Measurements from ENCODE around the gene TMEM59L.
A peak's percentile ranks its signal among the peaks of the same experiment; 100 is the strongest.

TMEM59L gene

GRCh38 chr19:18605546-18606280 is 7.0 kb upstream of the TMEM59L start:
- H3K27ac ChIP-seq (ENCODE audit: insufficient read depth in 1 of 2, low read depth in 1 of 2, low read length in 2 of 2, poor library complexity in 1 of 2, severe bottlenecking in 2 of 2), result no peak overlapping the region
- H3K27me3 ChIP-seq (replicated peaks in 2 of 5; ENCODE audit: control insufficient read depth in 4 of 5, insufficient read depth in 5 of 5, low read length in 4 of 5), result peaks cover 9 to 93% (median 45%) of the 10 kb centered on the region in 5 experiments
- DNase-seq, result no peak
- H3K4me1 ChIP-seq (ENCODE audit: control extremely low read depth in 1 of 4, control insufficient read depth in 4 of 4, insufficient read depth in 4 of 4, low read length in 3 of 4), result peaks cover 0 to 24% (median 12%) of the 10 kb centered on the region in 4 experiments
- H3K9me3 ChIP-seq (ENCODE audit: control extremely low read depth in 1 of 5, control insufficient read depth in 4 of 5, insufficient read depth in 2 of 5, low read depth in 1 of 5, low read length in 4 of 5), result no peaks in the 10 kb centered on the region
- ChIA-PET POLR2A (no interaction called here), CTCF (interaction anchor here (0.6 kb wide), 1 partner anchor 79 kb away, joined by 3 read pairs; no protein-coding TSS in a partner anchor)
- WGBS (ENCODE audit: insufficient coverage), result 3% methylated on average over 56 of the region's 65 CpGs
- H3K36me3 ChIP-seq (ENCODE audit: control insufficient read depth in 4 of 4, insufficient read depth in 4 of 4, low read length in 3 of 4), result no peaks in the 10 kb centered on the region
- H3K4me3 ChIP-seq (ENCODE audit: control insufficient read depth in 1 of 7, extremely low read depth in 1 of 7, insufficient read depth in 4 of 7, low read depth in 2 of 7, low read length in 6 of 7), result no peak overlapping the region

DNA sequence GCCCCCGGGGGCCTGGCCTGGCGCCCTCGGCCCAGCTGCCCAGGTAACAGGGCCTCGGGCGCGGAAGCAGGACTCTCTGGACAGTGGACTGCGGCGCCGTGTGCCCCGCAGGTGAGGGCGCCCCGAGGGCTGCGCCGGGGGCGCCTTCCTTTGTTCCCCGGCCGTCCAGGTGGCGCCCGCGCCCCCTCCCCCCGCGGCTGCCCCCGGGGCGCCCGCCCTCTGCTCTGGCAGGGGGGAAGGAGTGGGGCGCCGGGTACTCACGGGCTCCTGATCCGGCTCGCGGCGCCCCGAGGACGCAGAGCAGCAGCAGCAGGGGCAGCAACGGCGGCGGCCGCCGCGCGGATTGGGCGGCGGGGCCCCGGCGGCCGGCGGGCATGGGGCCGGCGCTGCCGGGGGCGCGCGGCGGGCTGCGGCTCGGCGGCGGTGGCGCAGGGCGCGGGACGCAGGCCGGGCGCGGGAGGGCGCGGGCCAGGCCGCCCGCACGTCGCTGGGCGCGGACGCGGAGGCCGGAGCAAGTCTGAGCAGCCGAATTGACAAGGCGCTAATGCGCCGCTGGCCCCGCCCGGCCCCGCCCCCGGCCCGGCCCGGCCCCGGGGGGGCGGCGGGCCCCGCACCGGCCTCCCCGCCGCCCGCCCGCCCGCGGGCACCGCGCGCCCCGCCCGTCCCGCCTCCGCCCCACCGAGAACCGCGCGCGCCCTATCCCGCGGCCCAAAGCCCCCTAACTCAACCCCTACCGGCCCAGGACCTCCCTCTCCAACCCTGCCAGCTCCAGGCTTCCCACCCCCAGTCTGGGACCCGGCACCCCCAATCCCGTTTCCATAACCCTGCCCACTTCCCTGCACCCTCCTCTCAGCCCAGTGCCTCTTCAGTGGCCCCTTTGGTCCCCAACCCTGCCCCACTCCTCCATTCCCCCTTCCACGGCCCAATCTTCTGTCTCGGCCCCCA is 6.1 kb upstream of the TMEM59L start, which contains the start of gene CRLF1:
CRLF1 (minus strand) TSS at position 519 of the 945 bp plus-strand sequence; CDS start at position 376, 143 bp downstream.
- peak within 1 kb of the TSS in 1 of 7 experiments; percentile 2 for H3K4me3 ChIP-seq (ENCODE audit: control insufficient read depth in 1 of 7, extremely low read depth in 1 of 7, insufficient read depth in 4 of 7, low read depth in 2 of 7, low read length in 6 of 7)
- H3K36me3 ChIP-seq (ENCODE audit: control insufficient read depth in 4 of 4, insufficient read depth in 4 of 4, low read length in 3 of 4), result no peaks in the 10 kb centered on the region
- ChIA-PET CTCF (no interaction called here), POLR2A (no interaction called here)
- peaks cover 0 to 31% (median 17%) of the 10 kb centered on the region in 4 experiments for H3K4me1 ChIP-seq (ENCODE audit: control extremely low read depth in 1 of 4, control insufficient read depth in 4 of 4, insufficient read depth in 4 of 4, low read length in 3 of 4)
- H3K27ac ChIP-seq (ENCODE audit: insufficient read depth in 1 of 2, low read depth in 1 of 2, low read length in 2 of 2, poor library complexity in 1 of 2, severe bottlenecking in 2 of 2), result no peak within 1 kb of the TSS
- H3K9me3 ChIP-seq (ENCODE audit: control extremely low read depth in 1 of 5, control insufficient read depth in 4 of 5, insufficient read depth in 2 of 5, low read depth in 1 of 5, low read length in 4 of 5), result no peaks in the 10 kb centered on the region
- under 1% methylated on average over 68 of the region's 116 CpGs for WGBS (ENCODE audit: insufficient coverage)
- peaks cover 9 to 96% (median 50%) of the 10 kb centered on the region in 5 experiments for H3K27me3 ChIP-seq (replicated peaks in 2 of 5; ENCODE audit: control insufficient read depth in 4 of 5, insufficient read depth in 5 of 5, low read length in 4 of 5)
- DNase-seq, result no peak

GRCh38 chr19:18607226-18608101 is 5.2 kb upstream of the TMEM59L start:
- DNase-seq, result no peak
- H3K27ac ChIP-seq (ENCODE audit: insufficient read depth in 1 of 2, low read depth in 1 of 2, low read length in 2 of 2, poor library complexity in 1 of 2, severe bottlenecking in 2 of 2), result no peak overlapping the region
- peaks cover 9 to 96% (median 57%) of the 10 kb centered on the region in 5 experiments for H3K27me3 ChIP-seq (replicated peaks in 2 of 5; ENCODE audit: control insufficient read depth in 4 of 5, insufficient read depth in 5 of 5, low read length in 4 of 5)
- 2% methylated on average over 43 of the region's 68 CpGs for WGBS (ENCODE audit: insufficient coverage)
- POLR2A ChIA-PET, result no interaction called here
- H3K36me3 ChIP-seq (ENCODE audit: control insufficient read depth in 4 of 4, insufficient read depth in 4 of 4, low read length in 3 of 4), result no peaks in the 10 kb centered on the region
- CTCF ChIA-PET, result no interaction called here
- H3K9me3 ChIP-seq (ENCODE audit: control extremely low read depth in 1 of 5, control insufficient read depth in 4 of 5, insufficient read depth in 2 of 5, low read depth in 1 of 5, low read length in 4 of 5), result no peaks in the 10 kb centered on the region
- peaks cover 0 to 40% (median 25%) of the 10 kb centered on the region in 4 experiments for H3K4me1 ChIP-seq (ENCODE audit: control extremely low read depth in 1 of 4, control insufficient read depth in 4 of 4, insufficient read depth in 4 of 4, low read length in 3 of 4)
- H3K4me3 ChIP-seq (ENCODE audit: control insufficient read depth in 1 of 7, extremely low read depth in 1 of 7, insufficient read depth in 4 of 7, low read depth in 2 of 7, low read length in 6 of 7), result peak overlapping the region in 1 of 7 experiments; percentile 2

DNA sequence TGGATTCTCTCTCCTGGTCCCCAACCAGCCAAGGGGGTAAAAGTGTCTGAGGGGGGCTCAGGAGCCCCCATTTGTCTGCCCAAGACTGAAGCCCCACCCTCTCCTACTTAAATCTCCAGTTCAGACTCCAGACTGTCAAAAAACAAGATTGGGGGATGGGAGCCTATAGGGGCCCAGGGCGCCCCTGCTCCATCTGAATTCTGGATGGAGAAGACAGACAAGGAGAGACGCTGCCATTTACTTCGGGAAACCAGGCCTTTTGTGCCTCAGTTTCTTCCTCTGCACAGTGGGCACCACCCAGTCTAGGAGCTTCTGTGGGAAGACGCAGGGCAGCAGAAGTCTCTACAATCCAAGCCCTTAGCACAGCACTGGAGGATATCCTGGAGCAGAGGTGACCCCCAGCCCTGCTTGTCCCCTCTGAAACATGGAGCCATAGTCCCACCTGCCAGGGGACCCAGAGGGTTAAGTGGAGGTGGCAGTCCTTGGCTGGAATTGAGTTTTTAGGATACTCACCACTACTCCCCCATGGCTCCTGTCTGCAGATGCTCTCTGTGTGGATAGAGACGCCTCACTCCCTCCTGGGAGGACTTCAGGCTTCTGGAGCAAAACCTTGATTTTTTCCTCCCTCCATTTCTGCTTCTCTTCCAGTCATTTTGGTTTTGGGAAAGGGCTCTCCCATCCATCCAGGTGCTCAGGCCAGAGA is 4.4 kb upstream of the TMEM59L start:
- WGBS (ENCODE audit: insufficient coverage), result 14% methylated on average over 5 of the region's 5 CpGs
- DNase-seq, result no peak
- ChIA-PET POLR2A (no interaction called here), CTCF (no interaction called here)
- Histone ChIP-seq H3K9me3 (ENCODE audit: control extremely low read depth in 1 of 5, control insufficient read depth in 4 of 5, insufficient read depth in 2 of 5, low read depth in 1 of 5, low read length in 4 of 5) (no peaks in the 10 kb centered on the region), H3K27ac (ENCODE audit: insufficient read depth in 1 of 2, low read depth in 1 of 2, low read length in 2 of 2, poor library complexity in 1 of 2, severe bottlenecking in 2 of 2) (no peak overlapping the region), H3K4me3 (ENCODE audit: control insufficient read depth in 1 of 7, extremely low read depth in 1 of 7, insufficient read depth in 4 of 7, low read depth in 2 of 7, low read length in 6 of 7) (no peak overlapping the region), H3K27me3 (replicated peaks in 2 of 5; ENCODE audit: control insufficient read depth in 4 of 5, insufficient read depth in 5 of 5, low read length in 4 of 5) (peaks cover 9 to 96% (median 52%) of the 10 kb centered on the region in 5 experiments), H3K4me1 (ENCODE audit: control extremely low read depth in 1 of 4, control insufficient read depth in 4 of 4, insufficient read depth in 4 of 4, low read length in 3 of 4) (peaks cover 0 to 48% (median 32%) of the 10 kb centered on the region in 4 experiments), H3K36me3 (ENCODE audit: control insufficient read depth in 4 of 4, insufficient read depth in 4 of 4, low read length in 3 of 4) (no peaks in the 10 kb centered on the region)

DNA sequence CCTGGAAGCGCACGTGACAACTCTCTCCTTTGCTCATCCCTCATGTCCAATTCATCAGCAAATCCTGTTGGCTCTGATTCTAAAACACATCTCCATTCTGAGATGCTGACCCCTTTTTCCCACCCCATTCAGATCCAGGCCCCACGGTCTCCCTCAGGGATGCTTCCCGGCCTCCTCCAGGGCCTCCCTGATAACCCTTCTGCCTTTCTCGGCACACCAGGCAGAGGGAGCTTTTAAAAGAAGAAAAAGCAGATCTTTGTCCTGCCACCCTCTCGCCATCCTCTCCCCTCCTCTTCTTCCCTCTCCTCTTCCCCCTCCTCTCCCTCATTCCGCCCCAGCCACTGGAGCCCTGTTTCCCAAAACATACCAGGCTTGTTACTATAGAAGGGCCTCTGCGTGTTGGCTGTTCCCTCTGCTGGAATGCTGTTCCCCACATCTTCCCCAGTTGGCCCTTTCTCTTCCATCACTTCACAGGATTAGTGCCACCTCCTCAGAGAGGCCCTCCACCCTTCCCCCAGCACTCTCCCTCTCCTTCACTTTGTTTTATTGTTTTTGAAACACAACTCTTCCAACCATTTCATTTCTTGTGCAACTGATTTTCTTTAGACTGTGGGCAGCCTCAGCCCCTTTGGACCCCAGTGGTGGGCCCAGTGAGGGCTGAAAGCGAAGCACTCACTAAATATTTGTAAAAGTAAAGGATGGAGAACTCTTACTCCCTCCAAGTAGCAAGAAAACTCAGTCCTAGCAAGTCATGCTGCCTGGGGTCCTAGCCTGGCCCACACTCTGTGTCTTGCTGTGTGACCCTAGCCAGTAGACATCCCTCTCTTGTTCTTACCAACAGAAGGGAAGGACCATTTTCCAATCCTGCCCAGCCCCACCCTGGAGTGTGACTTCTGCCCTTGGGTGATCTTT is 3.6 kb upstream of the TMEM59L start:
- Histone ChIP-seq H3K27me3 (replicated peaks in 2 of 5; ENCODE audit: control insufficient read depth in 4 of 5, insufficient read depth in 5 of 5, low read length in 4 of 5) (peaks cover 9 to 97% (median 51%) of the 10 kb centered on the region in 5 experiments), H3K4me3 (ENCODE audit: control insufficient read depth in 1 of 7, extremely low read depth in 1 of 7, insufficient read depth in 4 of 7, low read depth in 2 of 7, low read length in 6 of 7) (no peak overlapping the region), H3K36me3 (ENCODE audit: control insufficient read depth in 4 of 4, insufficient read depth in 4 of 4, low read length in 3 of 4) (no peaks in the 10 kb centered on the region), H3K9me3 (ENCODE audit: control extremely low read depth in 1 of 5, control insufficient read depth in 4 of 5, insufficient read depth in 2 of 5, low read depth in 1 of 5, low read length in 4 of 5) (no peaks in the 10 kb centered on the region), H3K27ac (ENCODE audit: insufficient read depth in 1 of 2, low read depth in 1 of 2, low read length in 2 of 2, poor library complexity in 1 of 2, severe bottlenecking in 2 of 2) (no peak overlapping the region), H3K4me1 (ENCODE audit: control extremely low read depth in 1 of 4, control insufficient read depth in 4 of 4, insufficient read depth in 4 of 4, low read length in 3 of 4) (peaks cover 0 to 46% (median 29%) of the 10 kb centered on the region in 4 experiments)
- WGBS (ENCODE audit: insufficient coverage), result 34% methylated on average over 7 of the region's 9 CpGs
- no peak for DNase-seq
- ChIA-PET CTCF (no interaction called here), POLR2A (no interaction called here)

GRCh38 chr19:18609717-18610051 is 3.0 kb upstream of the TMEM59L start:
- POLR2A ChIA-PET, result no interaction called here
- Histone ChIP-seq H3K27ac (ENCODE audit: insufficient read depth in 1 of 2, low read depth in 1 of 2, low read length in 2 of 2, poor library complexity in 1 of 2, severe bottlenecking in 2 of 2) (no peak overlapping the region), H3K27me3 (replicated peaks in 2 of 5; ENCODE audit: control insufficient read depth in 4 of 5, insufficient read depth in 5 of 5, low read length in 4 of 5) (peaks cover 9 to 97% (median 50%) of the 10 kb centered on the region in 5 experiments), H3K4me3 (ENCODE audit: control insufficient read depth in 1 of 7, extremely low read depth in 1 of 7, insufficient read depth in 4 of 7, low read depth in 2 of 7, low read length in 6 of 7) (no peak overlapping the region), H3K9me3 (ENCODE audit: control extremely low read depth in 1 of 5, control insufficient read depth in 4 of 5, insufficient read depth in 2 of 5, low read depth in 1 of 5, low read length in 4 of 5) (no peaks in the 10 kb centered on the region), H3K4me1 (ENCODE audit: control extremely low read depth in 1 of 4, control insufficient read depth in 4 of 4, insufficient read depth in 4 of 4, low read length in 3 of 4) (peaks cover 0 to 46% (median 28%) of the 10 kb centered on the region in 4 experiments), H3K36me3 (ENCODE audit: control insufficient read depth in 4 of 4, insufficient read depth in 4 of 4, low read length in 3 of 4) (no peaks in the 10 kb centered on the region)
- CTCF ChIA-PET, result no interaction called here
- DNase-seq, result no peak
- WGBS (ENCODE audit: insufficient coverage), result no CpG with 5 or more reads among the region's 2 CpGs

Data from common myeloid progenitor, CD34-positive (primary cell).